CD4-positive, alpha-beta T cell (primary cell): ENCODE results near the gene CASKIN2. TPM values are rescaled to one million over a fixed set of nuclear protein-coding genes. Genes with fewer than 3 reads are reported as not detected.

Experiments used
- ATAC-seq: fragments of 200-7000 bp; cut with Tn5 transposase; one replicate; pipeline ENCODE4 v1.10.0; 2022; ENCODE audit warnings: mild to moderate bottlenecking; ENCODE audit not compliant: poor library complexity
- CTCF ChIA-PET: fragments of 350-600 bp; sonication (Branson Sonifier 250); formaldehyde crosslinking; loops from one replicate; lab custom pipeline; 2021; ENCODE audit warnings: antibody characterized with exemption, inconsistent platforms; lab: Charles Lee
- POLR2A ChIA-PET: fragments of 350-600 bp; sonication (Branson Sonifier 250); formaldehyde crosslinking; loops from one replicate; lab custom pipeline; 2021; ENCODE audit warnings: antibody characterized with exemption, inconsistent platforms; lab: Charles Lee
- DNase-seq, 14 experiments: peaks; one replicate each; pipeline ENCODE4 v3.0.0-alpha.2; 2013 to 2020; ENCODE audit warnings: mixed read lengths in 2 of 14
- H3K27ac ChIP-seq, 2 donors: one replicate each; pipeline versions ENCODE4 v1.5.1 to v1.7.0; 2013; ENCODE audit warnings: low read length in 2 of 2, low read depth in 1 of 2, mild to moderate bottlenecking in 1 of 2
- H3K27me3 ChIP-seq, 2 experiments: 1 replicate in 1 of 2; 2 replicates in 1 of 2; pipeline versions ENCODE4 v1.6.1 to v1.7.0; 2013; ENCODE audit warnings: low read length in 2 of 2, control low read depth in 1 of 2, mild to moderate bottlenecking in 1 of 2, moderate library complexity in 1 of 2; ENCODE audit not compliant: insufficient read depth in 2 of 2, control insufficient read depth in 1 of 2
- H3K36me3 ChIP-seq: one replicate; pipeline ENCODE4 v1.6.1; 2013; ENCODE audit warnings: low read length, control low read depth; ENCODE audit not compliant: insufficient read depth
- H3K4me1 ChIP-seq: one replicate; pipeline ENCODE4 v1.6.1; 2013; ENCODE audit warnings: low read length, control low read depth; ENCODE audit not compliant: insufficient read depth
- H3K4me3 ChIP-seq: one replicate; pipeline ENCODE4 v1.5.1; 2013; ENCODE audit warnings: mild to moderate bottlenecking, low read length, moderate library complexity
- H3K9me3 ChIP-seq, 2 experiments: 1 replicate in 1 of 2; 2 replicates in 1 of 2; pipeline versions ENCODE4 v1.6.1 to v1.7.0; 2013; ENCODE audit warnings: low read length in 2 of 2, mild to moderate bottlenecking in 2 of 2, control low read depth in 1 of 2, moderate library complexity in 1 of 2; ENCODE audit not compliant: control insufficient read depth in 1 of 2, insufficient read depth in 1 of 2
- H3K27ac Mint-ChIP-seq: one replicate; pipeline ENCODE4 v1.8.0; 2020; ENCODE audit warnings: mixed read lengths
- H3K27me3 Mint-ChIP-seq: one replicate; pipeline ENCODE4 v1.8.0; 2021; ENCODE audit warnings: mixed read lengths
- H3K36me3 Mint-ChIP-seq: one replicate; pipeline ENCODE4 v1.8.0; 2021; ENCODE audit warnings: low read depth, mixed read lengths
- H3K4me1 Mint-ChIP-seq: one replicate; pipeline ENCODE4 v1.8.0; 2021; ENCODE audit warnings: low read depth, mixed read lengths
- H3K4me3 Mint-ChIP-seq: one replicate; pipeline ENCODE4 v1.8.0; 2020; ENCODE audit warnings: mild to moderate bottlenecking, mixed read lengths
- H3K9me3 Mint-ChIP-seq: one replicate; pipeline ENCODE4 v1.8.0; 2020; ENCODE audit warnings: mixed read lengths
- intact Hi-C, 2 experiments: fragments of 100-400 bp; cut with DNase I in 1 of 2; cut with micrococcal nuclease in 1 of 2; formaldehyde crosslinking; loops; one replicate each; pipeline versions ENCODE4 v1.15.1 to v1.9.0; 2023 to 2025; cut with DNase I, micrococcal nuclease
- total RNA-seq, 174 experiments: library from RNA in 2 of 174; stranded (reverse) in 2 of 174; gene quantifications; one replicate each; pipeline ENCODE4 v1.2.3 and lab custom pipeline; 2021 to 2026
- TF ChIP-seq, protein P1 (sequence below): fragments of 200-600 bp; IDR thresholded peaks from one replicate; pipeline ENCODE4 v1.8.0; 2022; ENCODE audit warnings: antibody characterized with exemption, mild to moderate bottlenecking

CASKIN2 gene
- total RNA-seq, 2 experiments from 2014 or later: 0.17 to 0.25 TPM

DNA sequence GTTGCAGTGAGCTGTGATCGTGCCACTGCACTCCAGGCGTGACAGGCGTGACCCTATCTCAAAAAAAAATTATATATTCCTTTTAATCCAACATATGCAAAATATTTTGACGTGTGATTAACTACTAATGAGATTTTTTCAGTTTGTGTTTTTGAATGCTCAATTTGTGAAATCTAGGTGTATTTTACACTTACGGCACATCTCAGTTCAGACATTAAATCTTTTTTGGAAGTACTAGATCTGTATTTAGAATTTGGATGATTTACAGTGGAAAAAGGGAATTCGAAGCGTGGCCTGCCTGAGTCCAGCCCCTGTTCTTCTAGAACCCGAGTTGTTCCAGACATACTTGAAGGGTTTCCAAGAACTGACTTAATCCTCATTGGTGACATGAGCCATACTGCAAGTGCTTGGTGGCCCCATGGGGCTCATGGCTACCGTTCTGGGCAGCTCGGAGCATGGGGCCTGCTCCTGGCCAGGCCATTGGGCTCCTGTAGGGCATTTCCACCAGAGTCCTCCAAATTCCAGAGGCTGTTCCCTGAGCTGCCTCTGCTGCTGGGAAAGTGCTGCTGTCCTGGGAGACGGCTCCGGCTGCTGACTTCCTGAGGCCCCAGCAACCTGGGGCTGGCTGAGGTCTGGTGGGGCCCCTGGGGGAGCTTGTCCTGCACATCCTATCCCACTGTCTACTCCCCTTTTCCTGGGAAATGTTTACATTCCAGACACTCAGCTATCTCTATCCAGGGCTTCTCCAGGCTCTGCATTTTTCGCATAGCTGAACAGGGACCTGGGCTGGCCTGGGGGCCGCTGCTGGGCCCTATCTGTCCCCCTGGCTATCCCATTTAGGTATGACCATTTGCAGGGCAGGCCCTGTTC, 37.3 kb upstream of the CASKIN2 start:
- H3K27me3 Mint-ChIP-seq: no peaks in the 10 kb centered on the region
- ATAC-seq: no peak
- no peak for DNase-seq
- Histone ChIP-seq H3K4me3 (no peak overlapping the region), H3K9me3 (no peaks in the 10 kb centered on the region), H3K27me3 (no peaks in the 10 kb centered on the region), H3K4me1 (no peaks in the 10 kb centered on the region), H3K36me3 (no peaks in the 10 kb centered on the region), H3K27ac (no peak overlapping the region)
- H3K4me3 Mint-ChIP-seq: no peak overlapping the region
- CTCF ChIA-PET: no interaction called here
- H3K36me3 Mint-ChIP-seq: no peaks in the 10 kb centered on the region
- H3K9me3 Mint-ChIP-seq: no peaks in the 10 kb centered on the region
- intact Hi-C loops: no loop called here
- H3K4me1 Mint-ChIP-seq: no peaks in the 10 kb centered on the region
- TF ChIP-seq, protein P1, sequence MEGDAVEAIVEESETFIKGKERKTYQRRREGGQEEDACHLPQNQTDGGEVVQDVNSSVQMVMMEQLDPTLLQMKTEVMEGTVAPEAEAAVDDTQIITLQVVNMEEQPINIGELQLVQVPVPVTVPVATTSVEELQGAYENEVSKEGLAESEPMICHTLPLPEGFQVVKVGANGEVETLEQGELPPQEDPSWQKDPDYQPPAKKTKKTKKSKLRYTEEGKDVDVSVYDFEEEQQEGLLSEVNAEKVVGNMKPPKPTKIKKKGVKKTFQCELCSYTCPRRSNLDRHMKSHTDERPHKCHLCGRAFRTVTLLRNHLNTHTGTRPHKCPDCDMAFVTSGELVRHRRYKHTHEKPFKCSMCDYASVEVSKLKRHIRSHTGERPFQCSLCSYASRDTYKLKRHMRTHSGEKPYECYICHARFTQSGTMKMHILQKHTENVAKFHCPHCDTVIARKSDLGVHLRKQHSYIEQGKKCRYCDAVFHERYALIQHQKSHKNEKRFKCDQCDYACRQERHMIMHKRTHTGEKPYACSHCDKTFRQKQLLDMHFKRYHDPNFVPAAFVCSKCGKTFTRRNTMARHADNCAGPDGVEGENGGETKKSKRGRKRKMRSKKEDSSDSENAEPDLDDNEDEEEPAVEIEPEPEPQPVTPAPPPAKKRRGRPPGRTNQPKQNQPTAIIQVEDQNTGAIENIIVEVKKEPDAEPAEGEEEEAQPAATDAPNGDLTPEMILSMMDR: no peak
- no peak overlapping the region for H3K27ac Mint-ChIP-seq
- POLR2A ChIA-PET: no interaction called here

DNA sequence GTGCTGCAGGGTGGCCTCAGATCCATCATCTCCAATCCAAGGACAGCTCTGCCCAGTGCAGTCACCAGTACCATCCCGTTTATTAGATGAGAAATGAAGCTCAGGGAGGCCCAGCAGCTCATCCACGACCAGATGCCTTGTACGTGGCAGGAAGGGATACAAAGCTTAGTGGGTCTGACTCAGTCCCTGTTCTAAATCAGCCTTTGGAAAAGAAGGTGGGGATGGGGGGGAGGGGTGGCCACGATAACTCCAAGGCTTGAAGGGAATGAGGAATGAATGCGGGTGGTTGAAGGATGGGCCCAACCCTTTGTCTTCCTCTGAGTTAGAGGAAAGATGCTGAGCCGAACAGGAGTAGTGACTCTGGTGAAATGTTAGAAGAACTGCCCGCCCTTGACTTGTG, 35.9 kb upstream of the CASKIN2 start:
- intact Hi-C loops: no loop called here
- Mint-ChIP-seq H3K36me3 (no peaks in the 10 kb centered on the region), H3K27me3 (no peaks in the 10 kb centered on the region), H3K9me3 (no peaks in the 10 kb centered on the region), H3K27ac (no peak overlapping the region), H3K4me1 (no peaks in the 10 kb centered on the region), H3K4me3 (no peak overlapping the region)
- Histone ChIP-seq H3K4me3 (no peak overlapping the region), H3K36me3 (no peaks in the 10 kb centered on the region), H3K27me3 (no peaks in the 10 kb centered on the region), H3K4me1 (no peaks in the 10 kb centered on the region), H3K27ac (no peak overlapping the region), H3K9me3 (no peaks in the 10 kb centered on the region)
- DNase-seq: no peak
- ChIA-PET CTCF (no interaction called here), POLR2A (no interaction called here)
- ATAC-seq: no peak
- TF ChIP-seq, protein P1: no peak

DNA sequence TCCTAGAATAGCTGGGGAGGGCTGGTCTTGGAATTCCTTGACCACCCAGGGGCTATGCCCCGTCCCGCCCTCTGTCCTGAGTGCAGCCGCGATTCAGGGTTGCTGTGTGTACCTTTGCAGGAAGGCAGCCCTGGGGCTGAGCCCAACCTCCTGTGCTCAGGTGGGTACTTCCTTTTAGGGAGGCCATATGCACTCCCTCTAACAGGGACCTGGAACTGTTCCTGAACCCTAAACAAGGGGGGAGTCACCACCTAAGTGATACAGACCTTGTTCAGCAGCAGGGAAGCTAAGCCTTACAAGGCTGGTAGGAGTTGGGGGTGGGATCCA, 34.8 kb upstream of the CASKIN2 start:
- DNase-seq: no peak
- Mint-ChIP-seq H3K36me3 (no peaks in the 10 kb centered on the region), H3K9me3 (no peaks in the 10 kb centered on the region), H3K27ac (no peak overlapping the region), H3K27me3 (no peaks in the 10 kb centered on the region), H3K4me1 (no peaks in the 10 kb centered on the region), H3K4me3 (no peak overlapping the region)
- no peak overlapping the region for H3K27ac ChIP-seq
- H3K9me3 ChIP-seq: no peaks in the 10 kb centered on the region
- TF ChIP-seq, protein P1: no peak
- ATAC-seq: no peak
- CTCF ChIA-PET: no interaction called here
- H3K36me3 ChIP-seq: no peaks in the 10 kb centered on the region
- H3K4me1 ChIP-seq: peaks cover 2% of the 10 kb centered on the region
- no peak overlapping the region for H3K4me3 ChIP-seq
- intact Hi-C loops: no loop called here
- no peaks in the 10 kb centered on the region for H3K27me3 ChIP-seq
- POLR2A ChIA-PET: no interaction called here
